Panc1 (cell line): Measurements from ENCODE around the gene DUSP14. TPM values are rescaled to one million over a fixed set of nuclear protein-coding genes. Genes with fewer than 3 reads are reported as not detected.

Source experiments
- total RNA-seq: library from RNA; stranded (reverse); gene quantifications from one replicate; pipeline ENCODE4 v1.2.1, GENCODE V29; 2021; ENCODE audit not compliant: unreplicated experiment

The DUSP14 gene
- total RNA-seq, 1 experiment from 2014 or later, result 23.1 TPM

Other genes with a start within 250 kb of the DUSP14 start
- gene C17orf78, start 113.9 kb upstream of the DUSP14 start, total RNA-seq, result not detected
- gene ACACA, start 83.1 kb upstream of the DUSP14 start, total RNA-seq, result 131 TPM
- 11.4 TPM for gene TADA2A, start 83.0 kb upstream of the DUSP14 start, total RNA-seq
- 30.8 TPM for gene SYNRG, start 119.5 kb downstream of the DUSP14 start, total RNA-seq
- gene DDX52, start 153.6 kb downstream of the DUSP14 start, total RNA-seq, result 16.5 TPM